Stimulated activated CD4-positive, alpha-beta T cell treated with anti-CD3 and anti-CD28 coated beads, Interleukin-15, amount 100 ng/mL, for 48 hours (primary cell): ENCODE results near the gene MTR.

Source experiments
- DNase-seq, 2 donors: peaks; one replicate each; pipeline ENCODE4 v3.0.0-alpha.2; 2020; ENCODE audit warnings: low read depth in 2 of 2

The MTR gene

DNA sequence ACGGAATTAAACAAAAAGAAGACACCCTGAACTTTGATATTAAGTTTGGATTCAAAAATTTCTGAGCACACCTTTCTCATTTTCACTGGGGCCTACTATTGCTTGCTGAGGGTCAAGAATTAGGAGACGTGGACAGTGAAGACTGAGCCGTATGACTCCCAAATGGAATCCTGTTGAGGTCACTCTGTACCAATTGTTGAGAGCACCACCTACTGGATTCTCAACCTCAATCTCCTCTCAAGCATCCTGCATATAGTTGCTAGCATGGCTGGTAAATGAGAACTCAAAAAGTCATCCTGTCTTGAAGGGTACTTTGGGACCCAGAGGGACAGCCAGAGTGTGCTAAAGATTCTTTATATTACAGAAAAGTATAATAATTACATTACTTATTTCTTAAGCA lies 20.2 kb upstream of the MTR start:
- DNase-seq, result no peak

DNA sequence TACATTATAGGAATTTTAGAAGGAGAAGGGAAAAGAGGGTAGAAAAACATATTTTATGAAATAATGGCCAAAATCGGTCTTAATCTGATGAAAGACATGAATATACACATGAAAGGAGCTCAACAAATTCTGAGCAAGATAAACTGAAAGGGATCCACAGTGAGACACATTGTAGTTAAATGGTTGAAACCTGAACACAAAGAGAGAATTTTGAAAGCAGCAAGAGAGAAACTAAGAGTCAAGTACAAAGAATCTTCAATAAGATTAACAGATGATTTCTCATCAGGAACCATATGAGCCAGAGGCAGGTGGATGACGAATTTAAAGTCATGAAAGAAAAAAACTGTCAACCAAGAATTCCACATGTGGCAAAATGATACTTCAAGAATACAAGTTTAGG lies 15.8 kb upstream of the MTR start:
- DNase-seq, result no peak

DNA sequence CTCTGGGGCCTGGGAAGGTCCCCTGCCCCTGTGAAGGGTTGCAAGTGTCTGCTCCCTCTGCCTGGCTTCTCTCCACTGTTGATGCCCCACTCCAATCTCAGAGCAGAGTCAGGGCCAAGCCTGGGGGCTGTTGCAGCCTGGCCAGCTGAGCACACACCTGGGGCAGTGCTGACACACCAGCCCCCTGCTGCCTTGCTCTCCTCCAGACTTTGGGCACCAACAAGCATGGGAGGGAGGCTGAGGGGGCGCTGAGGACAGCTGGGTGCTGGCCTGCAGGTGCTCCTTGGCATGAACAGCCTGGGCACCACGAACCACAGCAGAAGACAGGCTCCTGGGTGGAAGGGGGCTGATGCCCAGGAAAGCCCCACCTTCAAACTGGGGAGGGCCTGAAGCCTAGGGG lies 9.6 kb upstream of the MTR start:
- DNase-seq, result no peak

- DNase-seq, result no peak
These were observed 8.6 kb upstream of the MTR start for GRCh38 chr1:236786453-236786852.

DNA sequence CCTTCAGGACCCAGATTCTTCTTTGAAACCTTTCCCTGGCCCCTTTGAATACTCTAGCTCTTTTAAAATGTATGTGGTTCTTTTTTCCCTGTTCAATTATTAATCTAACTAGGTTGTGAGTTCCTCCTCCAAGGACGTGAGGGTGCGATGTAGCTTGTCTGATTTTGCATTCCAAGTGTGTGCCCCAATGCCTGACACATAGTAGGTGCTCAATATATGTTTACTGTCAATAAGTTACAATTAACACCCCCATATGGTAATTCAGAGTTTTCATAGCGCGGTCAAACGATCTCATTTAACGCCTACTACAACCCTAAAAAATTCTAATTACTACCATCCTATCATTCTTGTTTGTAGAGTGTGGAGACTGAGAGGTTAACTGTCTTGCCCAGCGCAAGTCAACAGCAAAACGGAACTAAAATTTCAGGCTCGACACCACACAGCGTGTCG lies 482 bp upstream of the MTR start:
- DNase-seq, result no peak

DNA sequence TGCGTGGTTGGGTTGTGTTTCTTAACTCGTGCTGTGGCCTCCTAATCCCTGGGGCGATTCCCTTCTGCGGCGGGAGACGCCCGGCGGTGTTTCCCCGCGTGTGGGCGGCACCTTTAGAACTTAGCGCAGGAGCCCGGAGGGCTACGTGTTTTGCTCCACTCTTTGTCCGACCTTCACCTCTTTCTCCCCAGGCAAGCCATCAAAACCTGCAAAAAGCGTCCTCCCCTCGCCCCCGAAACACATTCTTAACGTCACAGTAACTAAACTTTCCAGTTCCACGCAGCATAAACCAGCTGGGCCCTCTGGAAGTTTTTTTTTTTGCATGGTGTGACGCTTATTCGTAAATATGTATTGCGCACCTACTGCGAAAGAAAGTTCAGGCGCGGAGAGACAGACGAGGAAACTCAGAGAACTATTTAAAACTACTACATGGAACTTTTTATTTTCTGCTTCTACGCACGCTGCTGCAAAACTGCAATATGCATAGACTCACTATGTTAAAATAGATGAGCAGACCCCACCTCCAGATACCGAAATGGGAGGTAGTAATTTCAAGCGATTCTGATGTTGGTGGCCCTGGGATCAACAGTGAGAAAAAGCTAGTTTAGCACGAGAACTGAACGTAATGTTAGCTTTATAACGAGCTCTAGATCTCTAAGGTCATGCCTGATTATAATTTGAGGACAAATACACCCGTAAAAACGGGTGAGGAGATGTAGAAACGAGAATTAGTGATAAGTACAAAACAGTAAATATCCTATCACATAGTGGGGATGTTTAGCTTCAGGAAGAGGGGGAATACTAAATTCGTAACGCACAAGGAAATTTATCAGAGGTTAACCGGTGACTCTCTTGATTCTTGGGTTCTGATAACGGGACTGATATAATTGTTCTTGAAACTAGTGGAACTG lies 920 bp downstream of the MTR start:
- DNase-seq, result peak in 1 of 2 donors; percentile 2

- no peak for DNase-seq
These were observed 3.9 kb downstream of the MTR start for GRCh38 chr1:236799001-236799400.

DNA sequence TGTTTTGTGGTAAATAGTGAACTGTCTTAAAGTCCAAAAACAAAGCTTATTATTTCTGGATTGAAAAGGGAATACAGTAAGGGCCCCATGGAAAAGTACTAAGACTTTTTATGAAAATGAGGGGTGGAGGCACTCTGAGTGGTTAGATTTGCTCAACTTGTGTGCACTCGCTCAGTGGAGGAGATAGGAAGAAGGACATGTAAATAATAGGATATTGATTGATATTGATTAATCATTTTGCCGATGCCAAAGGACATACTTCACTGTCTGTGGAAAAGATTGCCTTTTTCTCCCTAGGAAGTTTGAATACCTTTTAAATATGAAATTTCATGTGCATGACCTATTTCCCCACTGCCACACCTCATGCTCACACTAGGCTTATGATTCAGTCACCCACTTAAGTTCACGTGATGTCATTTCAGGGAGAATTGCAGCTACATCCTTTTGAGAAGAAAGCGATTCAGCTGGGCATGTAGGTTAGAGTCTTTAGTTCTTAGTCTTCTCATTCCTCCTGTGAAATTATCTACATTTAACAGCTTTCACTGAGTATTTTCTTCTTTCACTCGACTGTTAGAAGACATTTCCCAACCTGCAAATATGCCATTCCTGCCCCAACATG lies 5.0 kb downstream of the MTR start:
- no peak for DNase-seq

DNA sequence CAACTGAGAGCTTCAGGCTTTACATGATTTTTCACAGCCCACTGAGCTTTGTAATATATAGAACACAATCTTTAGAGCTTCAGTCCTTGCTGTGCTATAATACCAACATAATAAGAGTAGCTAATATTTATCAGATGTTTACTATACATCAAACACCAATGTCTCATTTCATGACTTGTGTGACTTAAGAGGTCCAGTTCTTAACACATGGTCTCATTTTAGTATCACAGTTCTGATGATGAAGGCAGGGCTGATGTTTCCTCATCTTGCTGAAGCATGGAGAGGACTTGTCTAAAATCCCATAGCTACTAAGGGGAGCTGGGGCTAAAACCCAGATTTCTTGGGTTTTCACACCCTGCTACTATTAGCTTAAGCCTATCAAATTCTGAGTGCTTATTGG lies 5.5 kb downstream of the MTR start:
- no peak for DNase-seq

GRCh38 chr1:236802264-236802663 lies 7.2 kb downstream of the MTR start:
- no peak for DNase-seq

DNA sequence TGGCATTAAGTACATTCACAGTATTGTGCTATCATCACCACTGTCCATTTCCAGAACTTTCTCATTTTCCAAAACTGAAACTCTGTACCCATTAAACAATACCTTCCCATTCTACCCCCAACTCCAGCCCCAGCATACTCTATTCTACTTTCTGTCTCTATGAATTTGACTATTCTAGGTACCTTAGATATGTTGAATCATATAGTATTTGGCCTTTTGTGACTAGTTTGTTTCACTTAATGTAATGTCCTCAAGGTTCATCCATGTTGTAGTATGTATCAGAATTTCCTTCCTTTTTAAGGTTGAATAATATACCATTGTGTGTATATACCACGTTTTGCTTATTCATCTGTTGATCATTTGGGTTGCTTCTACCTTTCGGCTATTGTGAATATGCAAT lies 11.5 kb downstream of the MTR start:
- no peak for DNase-seq

DNA sequence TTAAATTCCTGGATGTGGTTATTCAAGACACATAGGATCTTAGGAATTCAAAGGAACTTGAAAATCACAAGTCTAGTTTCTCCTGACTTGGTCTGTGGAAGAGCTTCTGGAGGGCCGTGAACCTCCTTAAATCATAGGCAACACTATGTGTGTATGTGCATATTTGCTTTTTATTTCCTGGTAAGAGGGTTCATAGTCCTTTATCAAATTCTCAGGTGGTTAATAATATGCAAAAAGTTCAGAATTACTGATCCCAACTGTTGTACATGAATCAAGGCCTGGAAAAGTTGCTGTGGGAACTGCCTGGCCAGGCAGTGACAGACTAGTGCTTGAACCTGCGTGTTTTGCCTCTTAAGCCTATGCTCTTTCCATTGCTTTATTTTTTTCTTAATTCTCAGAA lies 12.9 kb downstream of the MTR start:
- DNase-seq, result no peak

DNA sequence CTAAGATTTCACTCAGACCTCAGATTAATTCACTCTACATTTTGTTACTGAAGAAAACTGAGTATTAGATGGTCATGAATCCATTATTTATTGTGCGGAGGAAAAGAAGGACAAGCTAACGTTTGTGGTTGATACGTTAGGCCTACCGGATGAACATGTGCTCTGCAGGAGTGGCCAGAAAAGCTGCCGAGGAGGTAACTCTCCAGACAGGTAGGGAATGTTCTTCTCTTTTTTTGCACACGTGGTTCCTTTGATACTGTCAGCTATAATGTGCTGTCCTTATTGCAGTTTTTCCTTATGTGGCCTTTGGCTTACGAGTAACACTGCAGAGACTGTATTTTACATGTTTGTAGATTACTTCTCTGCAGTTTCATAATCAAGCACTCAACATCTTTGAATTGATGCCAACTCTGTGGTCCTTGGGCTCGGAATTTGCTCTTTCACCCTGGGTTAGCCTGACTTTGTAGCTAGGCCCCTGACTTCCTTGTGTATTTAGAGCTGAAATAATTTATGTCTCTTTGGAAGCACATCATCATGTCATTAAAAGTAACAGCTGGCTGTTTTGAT lies 13.6 kb downstream of the MTR start:
- no peak for DNase-seq

DNA sequence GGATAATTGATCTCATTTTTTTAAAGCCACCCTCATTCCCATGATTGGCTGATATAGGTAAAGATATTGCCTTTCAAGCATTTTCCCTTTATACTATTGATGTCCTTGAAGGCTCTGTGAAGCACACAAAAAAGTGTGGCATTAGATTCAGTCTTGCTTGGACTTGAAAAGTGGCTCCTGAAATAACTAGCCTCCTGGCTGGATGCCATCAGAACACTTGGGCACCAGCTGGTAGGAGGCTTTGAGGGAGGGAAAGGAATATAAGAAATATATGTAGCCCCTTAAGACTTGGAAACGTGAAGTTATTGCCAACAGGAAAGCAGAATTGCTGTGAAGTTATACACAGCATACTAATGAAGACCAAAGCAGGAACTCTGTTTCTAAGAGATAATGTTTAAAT lies 14.1 kb downstream of the MTR start:
- no peak for DNase-seq

DNA sequence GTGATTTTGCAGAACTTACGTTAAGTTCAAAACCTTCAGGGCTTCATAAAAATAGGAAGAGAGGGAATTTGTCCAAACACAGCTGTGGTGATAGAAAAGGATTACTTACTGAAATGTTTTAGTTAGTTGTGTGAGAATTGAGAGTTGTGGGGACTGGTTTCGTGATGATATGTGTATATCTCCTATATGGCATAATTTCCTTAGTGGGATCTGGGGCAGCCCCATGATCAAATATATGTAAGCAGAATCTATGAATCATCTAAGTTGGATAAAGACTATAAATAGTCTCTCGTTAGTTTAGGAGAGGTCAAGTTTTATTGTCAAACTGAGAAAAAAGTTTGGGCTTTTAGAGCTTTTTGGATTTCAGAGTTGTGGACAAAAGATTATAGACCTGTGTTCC lies 14.9 kb downstream of the MTR start:
- DNase-seq, result no peak

DNA sequence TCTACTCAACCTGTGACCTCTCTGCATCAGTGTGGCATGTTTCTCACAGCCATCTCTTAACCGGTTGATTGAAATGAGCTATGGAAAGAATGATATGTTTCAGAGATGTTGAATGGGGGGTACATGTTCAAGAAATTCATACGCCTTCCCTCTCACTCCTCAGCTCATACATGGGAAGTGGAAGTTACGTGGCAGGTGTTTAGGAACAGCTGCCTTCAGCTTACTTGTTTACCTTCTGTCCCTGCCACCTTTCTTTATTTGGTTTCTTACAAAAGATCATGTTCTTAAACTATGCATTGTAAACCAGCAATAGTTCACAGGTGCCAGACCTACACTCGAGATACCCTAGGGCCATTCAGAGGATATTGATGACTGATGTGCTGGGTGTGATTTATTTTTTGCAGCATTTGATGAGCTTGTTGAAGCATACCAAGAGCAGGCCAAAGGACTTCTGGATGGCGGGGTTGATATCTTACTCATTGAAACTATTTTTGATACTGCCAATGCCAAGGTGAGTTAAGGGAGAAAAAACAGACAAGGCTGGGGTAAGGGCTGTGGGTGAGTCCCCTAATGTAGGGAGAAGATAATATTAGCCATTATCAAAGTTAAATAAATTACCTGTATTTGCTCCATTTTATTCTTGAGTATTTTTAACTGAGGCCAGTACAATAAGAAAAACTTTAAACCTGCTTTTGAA lies 17.4 kb downstream of the MTR start:
- no peak for DNase-seq

DNA sequence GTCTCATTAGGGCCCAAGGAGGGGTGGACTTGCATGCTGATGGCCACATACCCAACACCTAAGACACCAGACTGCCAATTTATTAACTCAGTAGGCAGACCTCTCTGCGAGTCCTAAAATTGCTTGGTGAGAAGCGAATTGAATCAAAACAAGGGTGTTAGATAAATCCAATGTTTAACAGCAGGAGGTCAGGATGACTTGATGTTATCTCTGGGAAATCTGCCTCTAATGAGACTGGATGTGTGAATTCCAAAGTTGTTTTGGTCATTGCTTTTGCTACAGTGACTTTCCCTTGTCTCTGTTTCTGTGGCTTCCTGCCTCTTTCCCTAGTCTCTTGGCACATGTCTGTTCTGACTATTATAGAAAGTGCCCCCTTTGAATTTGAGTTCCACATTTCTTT lies 20.8 kb downstream of the MTR start:
- DNase-seq, result no peak

GRCh38 chr1:236819856-236820255 lies 24.8 kb downstream of the MTR start:
- DNase-seq, result no peak

DNA sequence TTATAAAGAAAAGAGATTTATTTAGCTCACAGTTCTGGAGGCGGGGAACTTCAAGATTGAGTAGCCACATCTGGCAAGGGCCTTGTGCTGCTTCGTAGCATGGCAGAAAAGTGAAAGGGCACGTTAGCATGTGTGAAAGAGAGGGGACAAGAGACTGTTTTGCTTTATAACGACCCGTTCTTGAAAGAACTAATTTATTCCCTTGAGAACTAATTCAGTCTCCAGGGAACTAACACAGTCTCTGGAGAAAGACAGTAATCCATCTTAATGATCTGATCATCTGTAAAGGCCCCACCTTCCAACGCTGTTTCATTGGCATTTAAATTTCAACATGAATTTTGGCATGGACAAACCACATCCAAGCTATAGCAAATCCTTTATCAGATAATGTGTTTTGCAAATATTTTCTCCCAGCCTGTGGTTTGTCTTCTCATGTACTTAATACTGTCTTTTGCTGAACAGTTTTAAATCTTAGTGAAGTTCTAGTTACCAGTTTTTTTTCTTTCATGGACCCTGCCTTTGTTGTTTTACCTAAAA lies 26.1 kb downstream of the MTR start:
- no peak for DNase-seq

- no peak for DNase-seq
These were observed 28.5 kb downstream of the MTR start for GRCh38 chr1:236823559-236823958.

GRCh38 chr1:236829085-236829484 lies 34.0 kb downstream of the MTR start:
- DNase-seq, result no peak

DNA sequence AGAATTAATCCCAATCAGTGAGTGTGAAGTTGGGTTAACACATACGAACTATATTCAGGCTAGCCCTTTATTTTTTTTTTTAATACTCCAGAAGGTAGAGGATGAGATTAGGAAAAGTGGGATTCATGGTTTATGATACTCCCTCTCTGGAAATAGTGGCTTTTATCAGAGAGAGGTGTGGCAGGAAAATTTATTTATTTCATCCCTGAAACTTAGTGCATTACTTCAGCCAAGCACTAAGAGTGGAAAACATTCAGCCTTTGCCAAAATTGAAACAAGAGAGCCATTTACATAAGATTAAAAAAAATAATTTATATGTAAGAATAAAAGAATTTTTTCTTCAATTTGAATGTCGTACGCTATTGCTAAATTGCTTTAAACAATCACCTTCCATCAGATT lies 35.0 kb downstream of the MTR start:
- no peak for DNase-seq
